ENCODE results near the gene CORIN.
"Not testable (repeated sequence)": the region's sequence is repeated elsewhere in the genome, so short reads cannot be mapped to it uniquely, and the experiment has no call there.

The CORIN gene

DNA sequence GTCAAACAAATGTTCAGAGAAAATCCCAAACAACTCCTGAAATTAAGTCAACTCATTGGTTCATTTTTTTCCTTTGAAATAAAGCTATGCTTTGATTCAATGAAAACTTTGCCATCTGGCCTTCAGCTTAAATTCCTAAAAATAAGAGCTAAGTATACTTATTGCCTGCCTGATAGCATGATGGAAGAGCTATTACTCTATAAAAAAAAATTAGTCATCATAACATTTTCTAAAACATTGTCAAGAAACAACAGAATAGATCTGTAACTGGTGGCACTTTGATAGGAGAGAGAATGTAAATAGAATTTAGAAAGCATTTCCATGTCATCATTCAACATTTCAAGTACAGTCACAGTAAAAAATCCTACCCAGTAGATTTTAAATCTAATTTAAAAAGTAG is 136.6 kb downstream of the CORIN start:
- TF ChIP-seq, protein P1, sequence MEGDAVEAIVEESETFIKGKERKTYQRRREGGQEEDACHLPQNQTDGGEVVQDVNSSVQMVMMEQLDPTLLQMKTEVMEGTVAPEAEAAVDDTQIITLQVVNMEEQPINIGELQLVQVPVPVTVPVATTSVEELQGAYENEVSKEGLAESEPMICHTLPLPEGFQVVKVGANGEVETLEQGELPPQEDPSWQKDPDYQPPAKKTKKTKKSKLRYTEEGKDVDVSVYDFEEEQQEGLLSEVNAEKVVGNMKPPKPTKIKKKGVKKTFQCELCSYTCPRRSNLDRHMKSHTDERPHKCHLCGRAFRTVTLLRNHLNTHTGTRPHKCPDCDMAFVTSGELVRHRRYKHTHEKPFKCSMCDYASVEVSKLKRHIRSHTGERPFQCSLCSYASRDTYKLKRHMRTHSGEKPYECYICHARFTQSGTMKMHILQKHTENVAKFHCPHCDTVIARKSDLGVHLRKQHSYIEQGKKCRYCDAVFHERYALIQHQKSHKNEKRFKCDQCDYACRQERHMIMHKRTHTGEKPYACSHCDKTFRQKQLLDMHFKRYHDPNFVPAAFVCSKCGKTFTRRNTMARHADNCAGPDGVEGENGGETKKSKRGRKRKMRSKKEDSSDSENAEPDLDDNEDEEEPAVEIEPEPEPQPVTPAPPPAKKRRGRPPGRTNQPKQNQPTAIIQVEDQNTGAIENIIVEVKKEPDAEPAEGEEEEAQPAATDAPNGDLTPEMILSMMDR (IDR thresholded peaks at IDR 0.05; ENCODE audit: low read depth, low read length), result no peak
- in situ Hi-C loops (cut with HindIII; ENCODE audit: low sequenced_read_pairs), result no loop called here
- H3K4me3 ChIP-seq (ENCODE audit: low read depth, low read length), result no peak overlapping the region
- no peak for DNase-seq (ENCODE audit: low read depth, low spot score)

DNA sequence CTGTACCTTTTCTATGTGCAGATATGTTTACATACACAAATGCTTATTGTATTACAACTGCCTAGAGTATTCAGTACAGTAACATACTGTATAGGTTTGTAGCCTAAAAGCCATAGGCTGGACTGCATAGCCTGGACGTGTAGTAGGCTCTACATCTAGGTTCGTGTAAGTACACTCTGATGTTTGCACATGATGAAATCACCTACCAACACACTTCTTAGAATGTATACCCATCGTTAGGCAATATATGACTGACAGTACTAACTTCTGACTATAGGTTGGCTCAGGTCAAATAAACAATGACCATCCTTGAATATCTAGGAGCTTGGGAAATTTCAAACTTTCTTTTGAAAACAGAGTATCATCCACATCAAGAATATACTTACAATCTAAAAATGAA is 139.0 kb downstream of the CORIN start:
- in situ Hi-C loops (cut with HindIII; ENCODE audit: low sequenced_read_pairs), result no loop called here
- TF ChIP-seq, protein P1 (IDR thresholded peaks at IDR 0.05; ENCODE audit: low read depth, low read length), result no peak
- no peak for DNase-seq (ENCODE audit: low read depth, low spot score)
- H3K4me3 ChIP-seq (ENCODE audit: low read depth, low read length), result no peak overlapping the region

DNA sequence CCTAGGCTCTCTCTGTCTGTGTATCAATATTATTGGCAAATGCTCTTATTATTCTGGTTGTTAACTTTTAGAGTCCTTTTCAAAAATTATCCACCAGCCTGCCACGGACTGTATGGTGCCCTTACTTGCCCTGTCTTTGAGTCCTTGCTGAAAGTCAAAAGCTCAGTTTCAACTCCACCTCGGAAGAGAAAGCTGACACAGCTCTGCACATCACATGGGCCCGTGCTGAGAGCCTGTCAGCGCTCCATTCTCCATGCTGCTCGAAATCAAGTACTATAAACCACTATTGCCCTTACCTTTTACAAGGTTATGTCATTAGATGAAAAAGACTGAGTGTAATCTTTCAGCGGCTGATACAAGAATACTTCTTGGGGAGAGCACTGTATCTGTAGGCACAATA is 141.0 kb downstream of the CORIN start:
- TF ChIP-seq, protein P1 (IDR thresholded peaks at IDR 0.05; ENCODE audit: low read depth, low read length), result no peak
- no peak overlapping the region for H3K4me3 ChIP-seq (ENCODE audit: low read depth, low read length)
- no peak for DNase-seq (ENCODE audit: low read depth, low spot score)
- in situ Hi-C loops (cut with HindIII; ENCODE audit: low sequenced_read_pairs), result no loop called here

DNA sequence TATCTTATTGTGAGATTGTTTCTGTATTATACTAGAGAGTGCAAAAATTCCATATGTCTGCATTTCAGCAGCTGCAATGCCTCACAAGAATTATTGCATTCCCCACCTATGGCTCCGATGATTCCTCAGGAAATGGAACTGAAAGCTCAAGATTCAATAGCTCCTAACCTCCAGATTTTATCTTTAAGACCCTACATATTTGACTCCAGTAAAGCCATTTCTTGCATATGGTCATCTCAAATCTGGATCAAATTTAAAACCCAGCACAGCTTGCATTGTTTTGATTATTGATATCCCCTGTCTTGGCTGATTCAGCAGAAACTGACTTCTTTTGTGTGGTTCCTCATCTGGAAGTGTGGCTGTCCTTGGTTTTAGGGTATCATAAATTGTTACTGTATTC is 142.6 kb downstream of the CORIN start:
- TF ChIP-seq, protein P1 (IDR thresholded peaks at IDR 0.05; ENCODE audit: low read depth, low read length), result no peak
- H3K4me3 ChIP-seq (ENCODE audit: low read depth, low read length), result no peak overlapping the region
- DNase-seq (ENCODE audit: low read depth, low spot score), result no peak
- in situ Hi-C loops (cut with HindIII; ENCODE audit: low sequenced_read_pairs), result no loop called here

DNA sequence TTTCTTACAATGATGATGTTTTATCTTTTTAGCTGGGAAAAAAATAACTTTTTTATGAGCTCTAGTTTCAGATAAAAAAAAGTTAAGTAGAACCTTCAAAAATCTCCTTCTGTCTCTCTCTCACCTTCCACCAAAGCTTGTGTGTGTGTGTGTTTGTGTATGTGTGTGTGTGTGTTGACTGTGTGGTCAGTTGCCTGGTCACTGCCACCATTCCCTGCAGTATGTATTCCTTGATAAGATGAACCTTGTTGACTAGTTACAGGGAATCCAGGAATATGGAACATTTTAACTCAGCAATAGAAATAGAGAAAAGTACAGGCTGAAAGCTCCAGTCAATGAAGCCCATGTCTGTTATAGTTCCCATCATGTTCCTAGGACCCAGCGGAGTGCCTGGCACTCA is 143.5 kb downstream of the CORIN start:
- no peak for DNase-seq (ENCODE audit: low read depth, low spot score)
- in situ Hi-C loops (cut with HindIII; ENCODE audit: low sequenced_read_pairs), result no loop called here
- TF ChIP-seq, protein P1 (IDR thresholded peaks at IDR 0.05; ENCODE audit: low read depth, low read length), result no peak
- no peak overlapping the region for H3K4me3 ChIP-seq (ENCODE audit: low read depth, low read length)

DNA sequence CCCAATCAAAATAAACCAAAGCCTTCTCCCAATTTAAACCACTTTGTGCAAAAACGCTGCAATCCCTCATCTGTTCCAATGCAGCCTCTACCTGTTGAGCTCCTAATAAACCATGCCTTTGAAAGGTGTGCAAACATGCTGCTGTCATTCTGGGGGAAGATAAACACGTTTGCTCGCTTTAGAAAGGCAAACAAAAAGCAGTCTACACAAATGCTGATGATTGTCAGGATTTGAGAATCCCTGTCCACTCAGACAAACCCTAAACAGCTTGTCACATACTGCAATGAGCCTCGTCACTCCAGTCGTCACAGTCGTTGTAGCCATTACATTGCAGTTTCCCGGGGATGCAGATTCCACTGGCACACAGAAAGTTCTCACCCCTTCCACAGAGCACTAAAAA is 145.2 kb downstream of the CORIN start:
- no peak overlapping the region for H3K4me3 ChIP-seq (ENCODE audit: low read depth, low read length)
- in situ Hi-C loops (cut with HindIII; ENCODE audit: low sequenced_read_pairs), result no loop called here
- TF ChIP-seq, protein P1 (IDR thresholded peaks at IDR 0.05; ENCODE audit: low read depth, low read length), result no peak
- DNase-seq (ENCODE audit: low read depth, low spot score), result no peak

DNA sequence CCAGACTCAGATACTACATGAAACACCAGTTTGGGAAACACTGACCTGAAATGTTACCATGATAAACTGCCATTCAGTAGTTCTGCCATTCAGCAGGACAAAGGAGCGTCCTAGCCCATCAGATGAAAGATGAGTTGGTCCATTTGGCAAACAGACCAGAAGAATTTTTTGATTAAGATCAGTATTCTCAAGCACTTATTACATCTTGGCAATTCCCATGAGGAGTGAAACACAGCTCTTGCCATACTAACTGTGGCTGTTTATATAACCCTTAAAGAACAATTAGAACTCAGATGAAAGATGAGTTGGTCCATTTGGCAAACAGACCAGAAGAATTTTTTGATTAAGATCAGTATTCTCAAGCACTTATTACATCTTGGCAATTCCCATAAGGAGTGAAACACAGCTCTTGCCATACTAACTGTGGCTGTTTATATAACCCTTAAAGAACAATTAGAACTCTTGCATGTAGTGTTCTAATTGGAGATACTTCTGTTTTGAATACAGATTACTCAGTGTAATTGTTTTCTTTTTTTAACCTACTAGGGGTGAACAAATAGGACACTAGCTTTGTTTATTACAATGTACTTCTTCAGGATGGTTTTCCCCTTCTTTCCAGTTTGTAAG is 146.0 kb downstream of the CORIN start:
- in situ Hi-C loops (cut with HindIII; ENCODE audit: low sequenced_read_pairs); DNase-seq (ENCODE audit: low read depth, low spot score); H3K4me3 ChIP-seq (ENCODE audit: low read depth, low read length): not testable (repeated sequence)
